Measurements from ENCODE around the gene PITPNM3.
A peak's percentile ranks its signal among the peaks of the same experiment; 100 is the strongest.

PITPNM3 gene

GRCh38 chr17:6443692-6444570, 112.4 kb downstream of the PITPNM3 start, which contains the start of gene PIMREG:
PIMREG (plus strand) TSS chr17:6444455; CDS start chr17:6445111, 656 bp downstream.
- peak; percentile 90 to 92 for DNase-seq (ENCODE audit: low read depth in 2 of 2)

GRCh38 chr17:6442775-6443174, 113.6 kb downstream of the PITPNM3 start:
- DNase-seq (ENCODE audit: low read depth in 2 of 2), result no peak

- no peak for DNase-seq (ENCODE audit: low read depth in 2 of 2)
These were observed 116.4 kb downstream of the PITPNM3 start for GRCh38 chr17:6439951-6440350.

- DNase-seq (ENCODE audit: low read depth in 2 of 2), result no peak
These were observed 118.4 kb downstream of the PITPNM3 start for GRCh38 chr17:6437956-6438355.

GRCh38 chr17:6437466-6437865, 118.9 kb downstream of the PITPNM3 start:
- no peak for DNase-seq (ENCODE audit: low read depth in 2 of 2)

- DNase-seq (ENCODE audit: low read depth in 2 of 2), result peak in 1 of 2 donors; percentile 31
These were observed 120.4 kb downstream of the PITPNM3 start for GRCh38 chr17:6435968-6436367.

- DNase-seq (ENCODE audit: low read depth in 2 of 2), result no peak
These were observed 121.3 kb downstream of the PITPNM3 start, which contains the start of gene AIPL1 for GRCh38 chr17:6435051-6435450. AIPL1 (minus strand) TSS chr17:6435121; CDS start chr17:6435104, 17 bp downstream.

GRCh38 chr17:6430769-6431168, 125.6 kb downstream of the PITPNM3 start:
- no peak for DNase-seq (ENCODE audit: low read depth in 2 of 2)

- DNase-seq (ENCODE audit: low read depth in 2 of 2), result no peak
These were observed 127.1 kb downstream of the PITPNM3 start for GRCh38 chr17:6429266-6429665.

- no peak for DNase-seq (ENCODE audit: low read depth in 2 of 2)
These were observed 128.0 kb downstream of the PITPNM3 start for GRCh38 chr17:6428207-6428965.

GRCh38 chr17:6427279-6427781, 129.0 kb downstream of the PITPNM3 start:
- peak; percentile 18 to 30 for DNase-seq (ENCODE audit: low read depth in 2 of 2)

- DNase-seq (ENCODE audit: low read depth in 2 of 2), result no peak
These were observed 129.8 kb downstream of the PITPNM3 start for GRCh38 chr17:6426356-6427101.

GRCh38 chr17:6425407-6425806, 130.9 kb downstream of the PITPNM3 start:
- DNase-seq (ENCODE audit: low read depth in 2 of 2), result no peak

GRCh38 chr17:6423931-6424330, 132.4 kb downstream of the PITPNM3 start:
- no peak for DNase-seq (ENCODE audit: low read depth in 2 of 2)

GRCh38 chr17:6422654-6423241, 133.6 kb downstream of the PITPNM3 start:
- DNase-seq (ENCODE audit: low read depth in 2 of 2), result no peak

- DNase-seq (ENCODE audit: low read depth in 2 of 2), result peak; percentile 47 to 49
These were observed 134.4 kb downstream of the PITPNM3 start for GRCh38 chr17:6421700-6422604.

- peak in 1 of 2 donors; percentile 4 for DNase-seq (ENCODE audit: low read depth in 2 of 2)
These were observed 136.1 kb downstream of the PITPNM3 start for GRCh38 chr17:6420173-6420641.

- no peak for DNase-seq (ENCODE audit: low read depth in 2 of 2)
These were observed 140.7 kb downstream of the PITPNM3 start for GRCh38 chr17:6415616-6416015.

GRCh38 chr17:6413065-6413464, 143.3 kb downstream of the PITPNM3 start:
- no peak for DNase-seq (ENCODE audit: low read depth in 2 of 2)

- DNase-seq (ENCODE audit: low read depth in 2 of 2), result no peak
These were observed 147.6 kb downstream of the PITPNM3 start for GRCh38 chr17:6408735-6409134.

Data from stimulated activated CD8-positive, alpha-beta memory T cell treated with anti-CD3 and anti-CD28 coated beads, Interleukin-15, amount 100 ng/mL, for 48 hours (primary cell).